ENCODE measurements around the gene CORIN. TPM values are rescaled to one million over a fixed set of nuclear protein-coding genes. Genes with fewer than 3 reads are reported as not detected.

Gene CORIN
- total RNA-seq, 1 donor from 2014 or later: not detected

- no peak for DNase-seq (ENCODE audit: low read depth)
- TF ChIP-seq, protein P1, sequence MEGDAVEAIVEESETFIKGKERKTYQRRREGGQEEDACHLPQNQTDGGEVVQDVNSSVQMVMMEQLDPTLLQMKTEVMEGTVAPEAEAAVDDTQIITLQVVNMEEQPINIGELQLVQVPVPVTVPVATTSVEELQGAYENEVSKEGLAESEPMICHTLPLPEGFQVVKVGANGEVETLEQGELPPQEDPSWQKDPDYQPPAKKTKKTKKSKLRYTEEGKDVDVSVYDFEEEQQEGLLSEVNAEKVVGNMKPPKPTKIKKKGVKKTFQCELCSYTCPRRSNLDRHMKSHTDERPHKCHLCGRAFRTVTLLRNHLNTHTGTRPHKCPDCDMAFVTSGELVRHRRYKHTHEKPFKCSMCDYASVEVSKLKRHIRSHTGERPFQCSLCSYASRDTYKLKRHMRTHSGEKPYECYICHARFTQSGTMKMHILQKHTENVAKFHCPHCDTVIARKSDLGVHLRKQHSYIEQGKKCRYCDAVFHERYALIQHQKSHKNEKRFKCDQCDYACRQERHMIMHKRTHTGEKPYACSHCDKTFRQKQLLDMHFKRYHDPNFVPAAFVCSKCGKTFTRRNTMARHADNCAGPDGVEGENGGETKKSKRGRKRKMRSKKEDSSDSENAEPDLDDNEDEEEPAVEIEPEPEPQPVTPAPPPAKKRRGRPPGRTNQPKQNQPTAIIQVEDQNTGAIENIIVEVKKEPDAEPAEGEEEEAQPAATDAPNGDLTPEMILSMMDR (IDR thresholded peaks at IDR 0.05; ENCODE audit: insufficient read depth, low read length, poor library complexity, severe bottlenecking): no peak
- H3K4me3 ChIP-seq (ENCODE audit: low read depth, low read length): no peak overlapping the region
- H3K36me3 ChIP-seq (ENCODE audit: control insufficient read depth, insufficient read depth, low read length): no peaks in the 10 kb centered on the region
- H3K27me3 ChIP-seq (ENCODE audit: control insufficient read depth, insufficient read depth, low read length): no peaks in the 10 kb centered on the region
Measured at GRCh38 chr4:47598896-47599295, 239.0 kb downstream of the CORIN start.

- TF ChIP-seq, protein P1 (IDR thresholded peaks at IDR 0.05; ENCODE audit: insufficient read depth, low read length, poor library complexity, severe bottlenecking): no peak
- H3K36me3 ChIP-seq (ENCODE audit: control insufficient read depth, insufficient read depth, low read length): no peaks in the 10 kb centered on the region
- no peaks in the 10 kb centered on the region for H3K27me3 ChIP-seq (ENCODE audit: control insufficient read depth, insufficient read depth, low read length)
- DNase-seq (ENCODE audit: low read depth): no peak
- no peak overlapping the region for H3K4me3 ChIP-seq (ENCODE audit: low read depth, low read length)
Measured at GRCh38 chr4:47598320-47598719, 239.5 kb downstream of the CORIN start.

DNA sequence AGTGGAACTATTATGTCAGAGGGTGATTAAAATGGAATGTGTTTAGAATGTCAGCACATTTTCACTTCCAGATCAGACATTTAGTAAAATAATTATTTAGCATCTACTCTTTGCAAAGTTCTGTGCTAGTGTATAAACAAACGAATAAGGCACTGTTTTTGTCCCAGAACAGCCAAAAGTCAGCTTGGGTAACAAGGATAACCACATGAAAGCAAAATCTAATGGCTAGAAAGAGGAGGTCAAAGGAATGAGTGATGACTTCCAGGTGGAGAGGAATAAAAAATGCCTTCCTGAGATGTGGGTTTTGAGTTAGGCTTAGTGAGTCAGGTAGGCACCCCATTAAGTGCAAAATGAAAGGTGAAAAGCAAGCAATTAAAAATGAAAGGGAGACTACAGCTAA, 240.2 kb downstream of the CORIN start:
- H3K4me3 ChIP-seq (ENCODE audit: low read depth, low read length): no peak overlapping the region
- no peaks in the 10 kb centered on the region for H3K36me3 ChIP-seq (ENCODE audit: control insufficient read depth, insufficient read depth, low read length)
- no peaks in the 10 kb centered on the region for H3K27me3 ChIP-seq (ENCODE audit: control insufficient read depth, insufficient read depth, low read length)
- TF ChIP-seq, protein P1 (IDR thresholded peaks at IDR 0.05; ENCODE audit: insufficient read depth, low read length, poor library complexity, severe bottlenecking): no peak
- DNase-seq (ENCODE audit: low read depth): no peak

GRCh38 chr4:47590325-47590724, 247.5 kb downstream of the CORIN start:
- H3K27me3 ChIP-seq (ENCODE audit: control insufficient read depth, insufficient read depth, low read length): no peaks in the 10 kb centered on the region
- TF ChIP-seq, protein P1 (IDR thresholded peaks at IDR 0.05; ENCODE audit: insufficient read depth, low read length, poor library complexity, severe bottlenecking): no peak
- H3K36me3 ChIP-seq (ENCODE audit: control insufficient read depth, insufficient read depth, low read length): peaks cover 1% of the 10 kb centered on the region
- H3K4me3 ChIP-seq (ENCODE audit: low read depth, low read length): no peak overlapping the region
- DNase-seq (ENCODE audit: low read depth): no peak

DNA sequence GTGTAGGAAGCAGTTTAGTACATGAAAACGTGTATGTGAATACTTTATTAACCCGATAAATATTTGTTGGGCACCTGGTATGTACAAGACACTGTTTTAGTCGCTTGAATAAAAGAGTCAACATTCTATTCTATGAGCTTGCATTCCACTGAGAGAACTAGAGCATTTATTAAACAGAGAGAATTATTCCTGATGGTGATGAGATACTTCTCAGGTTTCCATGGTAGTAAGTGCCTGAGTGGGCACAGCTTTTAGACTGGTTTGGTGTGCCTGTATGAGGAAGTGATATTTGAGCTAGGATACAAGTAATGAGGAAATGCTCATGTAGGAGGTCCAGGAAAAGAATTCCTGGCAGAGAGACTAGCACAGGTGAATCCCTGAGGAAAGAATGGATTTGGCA, 258.6 kb downstream of the CORIN start:
- Histone ChIP-seq H3K36me3 (ENCODE audit: control insufficient read depth, insufficient read depth, low read length) (no peaks in the 10 kb centered on the region), H3K27me3 (ENCODE audit: control insufficient read depth, insufficient read depth, low read length) (no peaks in the 10 kb centered on the region), H3K4me3 (ENCODE audit: low read depth, low read length) (no peak overlapping the region)
- DNase-seq (ENCODE audit: low read depth): no peak
- TF ChIP-seq, protein P1 (IDR thresholded peaks at IDR 0.05; ENCODE audit: insufficient read depth, low read length, poor library complexity, severe bottlenecking): no peak

DNA sequence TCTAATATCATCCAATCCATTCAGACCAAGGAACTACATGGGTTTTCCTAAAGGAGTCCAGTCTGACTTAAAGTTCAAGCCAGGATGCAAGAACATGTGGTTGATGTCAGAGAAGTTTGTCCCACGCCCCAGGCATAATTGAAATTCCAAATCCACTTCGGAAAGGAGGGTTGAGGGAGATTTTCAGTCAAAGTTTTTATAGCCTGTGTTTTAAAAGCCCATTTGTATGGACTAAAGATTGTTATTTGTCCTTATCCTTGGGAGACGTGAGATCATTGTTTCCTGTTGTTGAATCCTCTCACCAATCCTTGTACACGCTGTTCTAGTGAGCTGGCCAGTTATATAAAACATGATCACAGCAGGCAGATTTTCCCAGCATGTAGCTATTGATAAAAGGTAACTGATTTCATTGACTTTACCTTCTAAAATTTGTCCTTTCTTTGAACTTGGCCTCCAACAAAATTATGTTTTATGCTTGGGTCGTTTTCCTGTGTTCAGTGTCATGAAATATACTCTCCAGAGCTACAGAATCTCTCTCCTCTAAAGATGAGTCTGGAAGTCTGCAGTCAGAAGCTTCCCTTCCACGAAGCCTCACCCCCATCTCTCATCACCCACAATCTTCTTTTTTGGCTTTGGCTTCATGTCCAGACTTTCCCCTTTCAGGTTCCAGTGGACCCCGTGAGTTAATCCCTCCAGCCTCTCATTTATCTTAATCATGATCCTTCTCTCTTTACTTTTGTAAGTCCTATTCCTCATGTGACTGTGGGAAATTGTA, 259.9 kb downstream of the CORIN start:
- Histone ChIP-seq H3K4me3 (ENCODE audit: low read depth, low read length) (no peak overlapping the region), H3K27me3 (ENCODE audit: control insufficient read depth, insufficient read depth, low read length) (no peaks in the 10 kb centered on the region), H3K36me3 (ENCODE audit: control insufficient read depth, insufficient read depth, low read length) (no peaks in the 10 kb centered on the region)
- DNase-seq (ENCODE audit: low read depth): no peak
- TF ChIP-seq, protein P1 (IDR thresholded peaks at IDR 0.05; ENCODE audit: insufficient read depth, low read length, poor library complexity, severe bottlenecking): no peak
